ENCODE measurements around the gene NRARP. TPM values are rescaled to one million over a fixed set of nuclear protein-coding genes. Genes with fewer than 3 reads are reported as not detected.

The NRARP gene
- polyA plus RNA-seq, 4 donors, result 5.7 to 8.5 (median 8.2) TPM

- DNase-seq (ENCODE audit: low read depth in 4 of 4, low spot score in 2 of 4), result no peak
Observed at GRCh38 chr9:137311986-137312851, 10.1 kb upstream of the NRARP start.

- no peak for DNase-seq (ENCODE audit: low read depth in 4 of 4, low spot score in 2 of 4)
Observed at GRCh38 chr9:137311171-137311985, 9.3 kb upstream of the NRARP start.

GRCh38 chr9:137310189-137311052 lies 8.3 kb upstream of the NRARP start:
- DNase-seq (ENCODE audit: low read depth in 4 of 4, low spot score in 2 of 4), result no peak

GRCh38 chr9:137309368-137310188 lies 7.5 kb upstream of the NRARP start:
- DNase-seq (ENCODE audit: low read depth in 4 of 4, low spot score in 2 of 4), result no peak

- DNase-seq (ENCODE audit: low read depth in 4 of 4, low spot score in 2 of 4), result no peak
Observed at GRCh38 chr9:137308057-137308619, 6.1 kb upstream of the NRARP start.

GRCh38 chr9:137307255-137308056 lies 5.4 kb upstream of the NRARP start:
- no peak for DNase-seq (ENCODE audit: low read depth in 4 of 4, low spot score in 2 of 4)

GRCh38 chr9:137306850-137307254 lies 4.8 kb upstream of the NRARP start:
- no peak for DNase-seq (ENCODE audit: low read depth in 4 of 4, low spot score in 2 of 4)

GRCh38 chr9:137306066-137306849 lies 4.2 kb upstream of the NRARP start:
- DNase-seq (ENCODE audit: low read depth in 4 of 4, low spot score in 2 of 4), result no peak

GRCh38 chr9:137305798-137306065 lies 3.7 kb upstream of the NRARP start:
- DNase-seq (ENCODE audit: low read depth in 4 of 4, low spot score in 2 of 4), result no peak

GRCh38 chr9:137305060-137305797 lies 3.2 kb upstream of the NRARP start:
- DNase-seq (ENCODE audit: low read depth in 4 of 4, low spot score in 2 of 4), result no peak

GRCh38 chr9:137304383-137305059 lies 2.5 kb upstream of the NRARP start:
- no peak for DNase-seq (ENCODE audit: low read depth in 4 of 4, low spot score in 2 of 4)

GRCh38 chr9:137303893-137304382 lies 1.9 kb upstream of the NRARP start:
- DNase-seq (ENCODE audit: low read depth in 4 of 4, low spot score in 2 of 4), result no peak

GRCh38 chr9:137303151-137303892 lies 1.3 kb upstream of the NRARP start:
- no peak for DNase-seq (ENCODE audit: low read depth in 4 of 4, low spot score in 2 of 4)

GRCh38 chr9:137302449-137303150 lies 529 bp upstream of the NRARP start:
- DNase-seq (ENCODE audit: low read depth in 4 of 4, low spot score in 2 of 4), result no peak
